ENCODE measurements around the gene ABHD2. TPM values are rescaled to one million over a fixed set of nuclear protein-coding genes. Genes with fewer than 3 reads are reported as not detected.
A peak's percentile ranks its signal among the peaks of the same experiment; 100 is the strongest.

ABHD2 gene
- total RNA-seq, 2 experiments from 2014 or later: 36.0 to 39.2 TPM

DNA sequence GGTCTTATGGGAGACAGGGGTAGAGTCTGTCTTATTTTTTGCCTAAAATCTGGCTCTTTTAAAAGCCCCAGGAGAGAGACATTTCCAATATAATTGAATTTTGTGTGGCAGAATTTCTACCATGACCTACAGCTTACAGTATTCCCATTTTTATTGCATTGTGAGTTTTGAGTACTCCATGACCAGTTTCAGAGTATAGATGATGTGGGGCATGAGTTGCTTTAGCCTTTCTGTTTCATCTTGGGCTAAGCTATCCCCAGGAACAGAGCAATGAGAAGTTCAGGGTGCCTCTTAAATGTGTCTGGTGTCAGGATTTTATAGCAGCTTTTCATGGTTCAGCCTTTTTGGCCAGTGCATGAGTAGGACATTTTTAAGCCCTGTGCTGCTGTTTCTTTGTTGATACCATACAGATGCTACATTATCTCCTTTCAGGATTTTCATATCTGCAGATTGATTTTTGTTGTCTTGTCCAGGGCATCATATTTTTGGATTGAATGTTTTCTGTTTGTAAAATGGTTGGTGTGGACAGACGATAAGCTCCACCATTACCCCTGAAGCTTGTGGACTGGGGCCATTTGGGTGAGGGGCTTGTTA, 3.5 kb downstream of the ABHD2 start:
- H3K4me3 Mint-ChIP-seq: no peak overlapping the region
- no peak for TF ChIP-seq CTCF (IDR thresholded peaks at IDR 0.05)
- ATAC-seq (ENCODE audit: poor library complexity) (no peak), DNase-seq (no peak)
- Histone ChIP-seq H3K27me3 (ENCODE audit: control insufficient read depth in 1 of 2, insufficient read depth in 2 of 2, low read length in 2 of 2) (no peaks in the 10 kb centered on the region), H3K27ac (ENCODE audit: low read depth in 1 of 2, low read length in 2 of 2) (peak overlapping the region; percentile 49 to 71), H3K4me1 (ENCODE audit: insufficient read depth, low read length) (peaks cover 44% of the 10 kb centered on the region), H3K36me3 (ENCODE audit: insufficient read depth, low read length) (peaks cover 13% of the 10 kb centered on the region), H3K9me3 (ENCODE audit: control insufficient read depth in 1 of 2, insufficient read depth in 1 of 2, low read length in 2 of 2) (no peaks in the 10 kb centered on the region), H3K4me3 (ENCODE audit: low read length) (peak overlapping the region; percentile 41)
- POLR2A ChIA-PET: interaction anchor here (0.9 to 3.2 kb wide), 5 partner anchors 11 to 243 kb away, joined by 3 to 22 read pairs (median 5); partner anchors contain the start of gene POLG
- CTCF ChIA-PET: interaction anchor here (0.6 to 3.3 kb wide), 7 partner anchors 9 to 267 kb away, joined by 3 to 22 read pairs (median 4); no protein-coding TSS in a partner anchor
- H3K27me3 Mint-ChIP-seq: no peaks in the 10 kb centered on the region
- intact Hi-C loops (cut with DNase I, micrococcal nuclease): loop anchor here in 1 of 2 experiments (5.0 kb wide), 1 partner anchor 36 kb away; no protein-coding TSS in a partner anchor
- peaks cover 21% of the 10 kb centered on the region for H3K36me3 Mint-ChIP-seq (ENCODE audit: low read depth)
- H3K4me1 Mint-ChIP-seq (ENCODE audit: low read depth): peaks cover 45% of the 10 kb centered on the region
- no peaks in the 10 kb centered on the region for H3K9me3 Mint-ChIP-seq
- H3K27ac Mint-ChIP-seq: peak overlapping the region; percentile 90

DNA sequence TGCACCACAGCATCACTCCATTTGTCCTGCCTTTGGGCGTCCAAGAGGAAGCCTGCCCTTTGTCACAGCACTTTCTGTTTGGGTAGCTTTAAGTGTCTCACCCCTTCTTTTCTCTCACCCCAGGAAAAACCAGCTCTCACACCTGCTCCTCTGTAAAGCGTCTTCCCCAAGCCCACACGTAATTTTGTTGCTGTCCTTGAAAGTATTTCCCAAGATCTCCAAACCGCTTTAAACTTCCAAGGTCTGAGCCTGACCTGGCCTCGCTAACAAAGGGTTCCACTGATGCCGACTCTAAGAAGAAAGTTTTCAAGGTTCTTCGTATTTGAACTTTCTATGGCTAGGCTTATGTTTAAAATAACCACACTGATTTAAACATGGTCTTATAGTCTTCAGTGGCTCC, 5.3 kb downstream of the ABHD2 start:
- POLR2A ChIA-PET: no interaction called here
- Histone ChIP-seq H3K36me3 (ENCODE audit: insufficient read depth, low read length) (peaks cover 13% of the 10 kb centered on the region), H3K9me3 (ENCODE audit: control insufficient read depth in 1 of 2, insufficient read depth in 1 of 2, low read length in 2 of 2) (no peaks in the 10 kb centered on the region), H3K4me3 (ENCODE audit: low read length) (no peak overlapping the region), H3K4me1 (ENCODE audit: insufficient read depth, low read length) (peaks cover 35% of the 10 kb centered on the region), H3K27me3 (ENCODE audit: control insufficient read depth in 1 of 2, insufficient read depth in 2 of 2, low read length in 2 of 2) (no peaks in the 10 kb centered on the region), H3K27ac (ENCODE audit: low read depth in 1 of 2, low read length in 2 of 2) (no peak overlapping the region)
- CTCF ChIA-PET: no interaction called here
- H3K27ac Mint-ChIP-seq: no peak overlapping the region
- peaks cover 59% of the 10 kb centered on the region for H3K4me1 Mint-ChIP-seq (ENCODE audit: low read depth)
- intact Hi-C loops (cut with DNase I, micrococcal nuclease): loop anchor here in 1 of 2 experiments (5.0 kb wide), 1 partner anchor 34 kb away; no protein-coding TSS in a partner anchor
- no peak for TF ChIP-seq CTCF (IDR thresholded peaks at IDR 0.05)
- H3K27me3 Mint-ChIP-seq: no peaks in the 10 kb centered on the region
- peaks cover 34% of the 10 kb centered on the region for H3K36me3 Mint-ChIP-seq (ENCODE audit: low read depth)
- ATAC-seq (ENCODE audit: poor library complexity) (no peak), DNase-seq (no peak)
- H3K4me3 Mint-ChIP-seq: peak overlapping the region; percentile 63
- no peaks in the 10 kb centered on the region for H3K9me3 Mint-ChIP-seq

DNA sequence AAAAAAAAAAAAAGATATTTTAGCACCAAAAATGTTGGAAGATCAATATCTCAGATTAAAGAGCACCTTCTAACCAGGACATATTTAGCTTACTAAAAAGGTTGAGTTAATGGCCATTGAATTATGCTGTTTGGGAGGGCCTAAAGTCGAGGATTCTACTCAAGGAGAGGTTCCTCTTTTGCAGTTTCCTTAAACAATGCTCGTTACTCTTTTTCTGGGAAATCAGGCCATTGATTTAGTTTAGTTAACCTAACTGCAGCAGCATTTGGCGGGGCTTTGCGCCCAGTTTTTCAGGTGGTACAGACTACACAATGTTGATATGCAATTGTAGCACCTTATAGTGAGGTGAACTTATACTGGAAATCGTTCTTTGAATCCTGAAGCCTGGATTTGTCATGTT, 6.8 kb downstream of the ABHD2 start:
- H3K36me3 Mint-ChIP-seq (ENCODE audit: low read depth): peaks cover 35% of the 10 kb centered on the region
- Histone ChIP-seq H3K4me3 (ENCODE audit: low read length) (no peak overlapping the region), H3K9me3 (ENCODE audit: control insufficient read depth in 1 of 2, insufficient read depth in 1 of 2, low read length in 2 of 2) (no peaks in the 10 kb centered on the region), H3K36me3 (ENCODE audit: insufficient read depth, low read length) (peaks cover 13% of the 10 kb centered on the region), H3K27me3 (ENCODE audit: control insufficient read depth in 1 of 2, insufficient read depth in 2 of 2, low read length in 2 of 2) (no peaks in the 10 kb centered on the region), H3K4me1 (ENCODE audit: insufficient read depth, low read length) (peaks cover 23% of the 10 kb centered on the region), H3K27ac (ENCODE audit: low read depth in 1 of 2, low read length in 2 of 2) (no peak overlapping the region)
- CTCF ChIA-PET: interaction anchor here (0.6 kb wide), 1 partner anchor 41 kb away, joined by 3 read pairs; no protein-coding TSS in a partner anchor
- H3K9me3 Mint-ChIP-seq: no peaks in the 10 kb centered on the region
- POLR2A ChIA-PET: no interaction called here
- ATAC-seq (ENCODE audit: poor library complexity) (no peak), DNase-seq (no peak)
- intact Hi-C loops (cut with DNase I, micrococcal nuclease): no loop called here
- no peak overlapping the region for H3K27ac Mint-ChIP-seq
- H3K4me3 Mint-ChIP-seq: no peak overlapping the region
- H3K27me3 Mint-ChIP-seq: no peaks in the 10 kb centered on the region
- H3K4me1 Mint-ChIP-seq (ENCODE audit: low read depth): peaks cover 56% of the 10 kb centered on the region
- TF ChIP-seq CTCF (IDR thresholded peaks at IDR 0.05): no peak

Data from CD4-positive, alpha-beta T cell (primary cell).